ENCODE data around the gene PARD3B.

- TF ChIP-seq HMGXB4 (CRISPR knock-in tag; IDR thresholded peaks at IDR 0.05; ENCODE audit: borderline replicate concordance in 1 of 2, low read depth in 1 of 2), result no peak
- TF ChIP-seq TARDBP (CRISPR knock-in tag; IDR thresholded peaks at IDR 0.05), result no peak
- TF ChIP-seq CBX2 (IDR thresholded peaks at IDR 0.05; ENCODE audit: low read depth, low read length), result no peak
- no peak for TF ChIP-seq CBX2 (CRISPR knock-in tag; IDR thresholded peaks at IDR 0.05; ENCODE audit: low read depth)
- no peak for TF ChIP-seq EZH2 (conservative IDR thresholded peaks at IDR 0.05; ENCODE audit: low read depth, low read length)
- TF ChIP-seq RBM22 (optimal IDR thresholded peaks at IDR 0.05; ENCODE audit: low read length), result no peak
- TF ChIP-seq SRSF9 (IDR thresholded peaks at IDR 0.05; ENCODE audit: borderline replicate concordance, insufficient read depth, low read depth, low read length, poor library complexity, severe bottlenecking), result no peak
- no peak for TF ChIP-seq ZNF589 (CRISPR knock-in tag; conservative IDR thresholded peaks at IDR 0.05)
- no peak for TF ChIP-seq HNF4A (CRISPR knock-in tag; IDR thresholded peaks at IDR 0.05)
- no peak for TF ChIP-seq CAMTA2 (CRISPR knock-in tag; IDR thresholded peaks at IDR 0.05; ENCODE audit: borderline replicate concordance)
- no peak for TF ChIP-seq CTCF (CRISPR knock-in tag; IDR thresholded peaks at IDR 0.05)
- TF ChIP-seq JUND (CRISPR knock-in tag; IDR thresholded peaks at IDR 0.05), result no peak
- no peak for TF ChIP-seq MTF1 (CRISPR knock-in tag; IDR thresholded peaks at IDR 0.05)
These were observed 402.9 kb downstream of the PARD3B start for GRCh38 chr2:204948024-204948763.

Data from HepG2 (cell line).